ENCODE measurements around the gene IGFBP4.
"Not testable (repeated sequence)": the region's sequence is repeated elsewhere in the genome, so short reads cannot be mapped to it uniquely, and the experiment has no call there.

IGFBP4 gene

GRCh38 chr17:40443196-40443987 lies at the start of gene IGFBP4:
TSS of gene IGFBP4 (plus strand) at chr17:40443450. CDS start at chr17:40443736, 286 bp downstream.
- DNase-seq = peak; percentile 58 to 69

- DNase-seq = peak; percentile 40 to 52
Measured at GRCh38 chr17:40399185-40399584, 44.1 kb upstream of the IGFBP4 start.

- DNase-seq = no peak
Measured at GRCh38 chr17:40402668-40403067, 40.6 kb upstream of the IGFBP4 start.

GRCh38 chr17:40404003-40404402 lies 39.2 kb upstream of the IGFBP4 start:
- DNase-seq = no peak

- DNase-seq = no peak
Measured at GRCh38 chr17:40407460-40407859, 35.8 kb upstream of the IGFBP4 start.

- DNase-seq = not testable (repeated sequence)
Measured at GRCh38 chr17:40409540-40409939, 33.7 kb upstream of the IGFBP4 start.

GRCh38 chr17:40410082-40410481 lies 33.2 kb upstream of the IGFBP4 start:
- no peak for DNase-seq

- no peak for DNase-seq
Measured at GRCh38 chr17:40411821-40412220, 31.4 kb upstream of the IGFBP4 start.

DNA sequence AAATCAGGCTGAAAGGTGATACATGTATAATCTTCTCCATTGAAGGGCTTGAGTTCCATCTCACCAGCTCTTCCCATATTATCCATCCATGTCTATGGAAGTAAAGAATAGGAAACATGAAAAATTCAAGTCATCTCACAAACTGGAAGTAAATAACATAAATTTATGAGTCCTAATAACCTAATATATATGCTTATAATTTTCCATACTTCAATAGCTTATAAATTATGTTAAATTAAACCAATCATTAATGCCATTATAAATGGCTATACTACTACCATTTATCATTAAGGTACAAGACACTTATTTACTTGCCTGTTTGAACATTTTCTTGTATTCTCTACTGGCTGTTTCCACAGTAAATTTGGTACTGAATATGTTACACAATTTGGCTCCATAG lies 30.4 kb upstream of the IGFBP4 start:
- no peak for DNase-seq

GRCh38 chr17:40414312-40414711 lies 28.9 kb upstream of the IGFBP4 start:
- not testable (repeated sequence) for DNase-seq

DNA sequence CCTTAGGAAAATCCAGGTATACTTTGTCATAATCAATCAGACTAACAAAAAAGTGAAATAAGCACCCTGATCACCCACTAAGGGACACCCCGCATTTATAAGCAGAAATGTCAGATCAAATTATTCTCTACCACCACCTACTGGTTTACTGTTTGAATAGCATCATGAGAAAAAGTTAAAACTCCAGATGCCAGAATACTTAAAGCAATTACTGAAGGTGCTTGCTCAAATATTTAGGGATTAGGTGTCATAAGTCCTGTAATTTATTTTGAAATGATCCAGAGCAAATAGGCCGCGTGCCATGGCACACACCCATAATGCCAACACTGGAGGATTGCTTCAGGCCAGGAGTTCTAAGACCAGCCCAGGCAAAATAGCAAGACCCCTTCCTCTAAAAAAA lies 27.9 kb upstream of the IGFBP4 start:
- DNase-seq = peak; percentile 31 to 65

- no peak for DNase-seq
Measured at GRCh38 chr17:40416671-40417070, 26.6 kb upstream of the IGFBP4 start.

GRCh38 chr17:40417258-40417608 lies 26.0 kb upstream of the IGFBP4 start:
- DNase-seq = peak in 1 of 2 experiments; percentile 41

DNA sequence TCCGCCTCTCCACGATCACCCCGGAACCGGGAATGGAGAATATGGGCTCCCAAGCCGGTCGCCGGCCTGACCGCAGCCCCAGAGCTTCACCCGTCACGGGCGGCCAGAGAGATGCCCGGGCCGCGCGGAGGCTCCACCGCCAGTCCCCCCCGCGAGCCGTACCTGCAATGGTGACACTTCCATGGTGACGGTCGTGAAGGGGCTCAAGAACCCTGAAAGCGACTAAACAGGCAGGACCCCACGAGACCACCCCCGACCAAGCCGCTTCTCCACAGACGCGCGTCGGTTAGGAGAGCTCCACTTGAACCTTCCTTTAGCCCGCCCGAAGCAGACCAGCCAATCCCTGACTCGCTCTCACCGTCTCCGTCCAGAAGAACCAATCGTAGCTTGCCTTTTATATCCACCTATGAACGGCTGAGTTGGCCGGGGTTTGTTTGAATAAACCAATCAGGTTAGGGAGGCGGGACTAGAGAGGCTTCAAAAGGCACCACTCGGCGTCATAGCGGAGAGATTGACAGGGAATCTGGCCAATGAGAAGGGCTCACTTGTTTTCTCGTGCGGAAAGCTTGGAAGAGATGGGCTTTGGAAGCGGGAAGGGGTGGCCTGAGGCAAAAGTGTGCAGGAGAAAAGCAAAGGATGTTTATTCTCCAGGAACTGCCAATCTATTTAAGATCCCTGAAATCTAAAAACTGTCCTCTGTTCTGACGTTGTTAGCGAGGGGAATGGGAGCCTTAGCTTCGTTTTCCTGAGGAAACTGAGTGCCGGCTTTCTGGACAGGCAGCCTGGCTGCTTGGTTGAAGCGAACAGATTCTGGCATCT lies 25.4 kb upstream of the IGFBP4 start, which contains the start of gene TOP2A:
TSS of gene TOP2A (minus strand) at position 288 of the 819 bp plus-strand sequence. CDS start at position 183, 105 bp downstream.
- peak; percentile 100 for DNase-seq

- no peak for DNase-seq
Measured at GRCh38 chr17:40418428-40418706, 24.9 kb upstream of the IGFBP4 start.

- DNase-seq = no peak
Measured at GRCh38 chr17:40419559-40420331, 23.5 kb upstream of the IGFBP4 start.

DNA sequence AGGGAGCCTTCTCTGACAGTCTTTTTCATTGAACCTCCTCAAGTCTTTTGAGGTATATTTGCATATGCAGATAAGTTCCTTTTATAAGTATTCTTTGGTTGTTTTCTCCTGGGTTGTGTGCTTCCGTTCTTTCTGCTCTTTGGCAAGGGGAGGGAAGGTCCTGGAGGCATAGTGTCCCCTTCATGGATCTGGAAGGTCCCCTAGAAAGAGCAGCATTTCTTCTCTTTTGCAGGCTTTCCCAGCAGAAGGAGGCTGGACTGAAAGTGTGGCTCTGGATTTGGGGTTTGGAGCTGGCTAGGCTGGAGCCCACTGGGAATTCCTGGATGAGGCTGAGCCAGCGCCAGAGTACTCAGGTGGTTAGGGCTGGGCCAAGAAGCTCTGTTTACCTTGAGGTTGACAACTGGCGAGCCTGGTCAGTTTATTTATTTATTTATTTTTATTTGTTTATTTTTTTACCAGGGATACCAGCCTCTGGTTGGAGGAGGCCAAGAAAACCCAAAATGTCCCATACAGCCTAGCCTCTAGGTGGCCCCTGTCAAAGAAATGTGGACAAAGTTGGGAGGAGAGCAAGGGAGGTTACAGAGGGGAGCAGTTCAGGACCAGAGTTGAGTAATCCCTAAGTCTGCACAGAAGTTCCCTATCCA lies 20.1 kb upstream of the IGFBP4 start:
- DNase-seq = no peak

DNA sequence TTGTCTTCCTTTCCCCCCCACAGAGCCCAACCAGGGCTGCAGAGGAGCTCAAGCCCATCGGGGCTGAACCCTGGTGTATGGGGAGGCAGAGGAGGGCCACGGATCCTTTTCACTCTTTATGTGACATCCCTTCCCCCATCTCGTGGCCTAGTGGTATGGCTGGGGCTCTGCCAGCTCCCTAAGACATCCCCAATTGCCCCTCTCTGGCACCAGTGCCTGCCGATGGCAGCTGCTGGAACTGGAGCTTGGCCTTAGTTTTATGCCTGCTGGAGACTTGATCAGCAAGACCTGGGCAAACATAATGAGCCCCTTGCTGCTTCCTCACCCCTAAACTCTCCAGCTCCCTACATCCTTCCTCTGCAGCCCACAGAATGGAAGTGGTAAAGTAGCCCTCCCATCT lies 17.5 kb upstream of the IGFBP4 start:
- DNase-seq = no peak

- DNase-seq = no peak
Measured at GRCh38 chr17:40427002-40427491, 16.2 kb upstream of the IGFBP4 start.

GRCh38 chr17:40430272-40431230 lies 12.7 kb upstream of the IGFBP4 start:
- DNase-seq = no peak

DNA sequence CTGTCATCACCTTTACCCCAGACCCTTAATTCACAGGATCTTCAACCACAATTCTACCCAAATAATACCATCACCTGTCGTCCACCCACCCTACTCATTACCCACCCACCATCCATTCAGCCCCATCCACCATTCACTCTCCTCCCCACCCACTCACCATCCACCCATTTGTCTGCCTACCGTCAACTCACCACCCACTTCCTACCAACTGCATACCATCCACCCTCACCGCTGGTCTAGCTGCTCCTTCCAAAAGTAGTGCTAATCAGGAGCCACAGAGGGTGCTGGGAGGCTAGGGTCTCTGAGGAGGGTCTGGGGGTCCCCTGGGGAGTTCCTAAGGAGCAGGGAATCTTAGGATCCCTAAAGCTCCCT lies 12.0 kb upstream of the IGFBP4 start:
- DNase-seq = no peak

All from NCI-H2081 (cell line).